Keratinocyte (primary cell): ENCODE results near the gene OBSCN.

Experiments used
- EZH2 ChIP-seq: IDR thresholded peaks from one replicate; pipeline ENCODE4 v1.6.1; 2012; ENCODE audit warnings: inconsistent platforms, mild to moderate bottlenecking, low read length, moderate library complexity
- TF ChIP-seq, protein P1 (sequence below), 3 experiments: IDR thresholded peaks in 1 of 3; conservative IDR thresholded peaks in 1 of 3; optimal IDR thresholded peaks in 1 of 3; 2 replicates in 2 of 3; 3 replicates in 1 of 3; pipeline versions ENCODE3 to v1.5.1; 2011; ENCODE audit warnings: low read length in 3 of 3, mild to moderate bottlenecking in 3 of 3, moderate library complexity in 2 of 3, control low read depth in 1 of 3, inconsistent platforms in 1 of 3; ENCODE audit not compliant: insufficient read depth in 2 of 3; ENCODE audit errors: extremely low read depth in 1 of 3

DNA sequence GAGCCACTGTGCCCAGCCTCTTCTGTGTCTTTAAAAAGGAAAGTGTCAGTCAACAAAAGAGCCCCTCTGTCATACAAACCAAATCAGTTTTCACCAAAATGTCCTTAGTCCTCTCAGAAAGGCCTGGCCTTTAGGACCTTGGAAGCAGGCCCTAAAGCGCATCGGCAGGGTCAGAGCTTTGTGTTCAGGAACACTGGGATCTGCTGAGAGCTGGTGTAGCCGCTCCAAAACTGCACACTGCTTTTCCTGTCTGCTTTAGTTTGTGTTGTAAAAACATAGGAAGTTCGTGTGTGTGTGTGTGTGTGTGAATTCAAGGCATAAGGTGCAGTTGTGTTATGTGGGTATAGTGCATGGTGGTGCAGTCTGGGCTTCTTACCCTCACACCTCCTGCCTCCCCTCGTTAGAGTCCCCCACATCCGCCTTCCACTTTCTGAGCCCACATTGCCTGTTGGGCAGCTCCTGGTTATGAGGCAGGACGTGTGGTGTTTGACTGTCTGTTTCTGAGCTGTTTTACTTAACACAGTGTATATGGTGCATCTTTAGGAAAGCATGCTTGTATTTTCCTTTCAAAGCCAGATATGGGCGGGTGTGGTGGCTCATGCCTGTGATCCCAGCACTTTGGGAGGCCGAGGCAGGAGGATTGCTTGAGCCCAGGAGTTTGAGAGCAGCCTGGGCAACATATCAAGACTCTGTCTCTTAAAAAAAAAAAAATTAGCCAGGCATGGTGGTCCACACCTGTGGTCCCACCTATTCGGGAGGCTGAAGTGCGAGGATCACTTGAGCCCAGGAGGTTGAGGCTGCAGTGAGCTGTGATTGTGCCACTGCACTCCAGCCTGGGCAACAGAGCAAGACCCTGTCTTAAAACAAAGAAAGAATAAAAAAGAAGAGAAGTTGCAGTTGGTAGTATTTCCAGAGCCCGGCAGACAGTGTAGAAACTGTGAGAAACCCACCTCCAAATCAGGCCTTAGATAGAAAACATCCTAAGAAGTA is 29.8 kb upstream of the OBSCN start:
- TF ChIP-seq, protein P1, sequence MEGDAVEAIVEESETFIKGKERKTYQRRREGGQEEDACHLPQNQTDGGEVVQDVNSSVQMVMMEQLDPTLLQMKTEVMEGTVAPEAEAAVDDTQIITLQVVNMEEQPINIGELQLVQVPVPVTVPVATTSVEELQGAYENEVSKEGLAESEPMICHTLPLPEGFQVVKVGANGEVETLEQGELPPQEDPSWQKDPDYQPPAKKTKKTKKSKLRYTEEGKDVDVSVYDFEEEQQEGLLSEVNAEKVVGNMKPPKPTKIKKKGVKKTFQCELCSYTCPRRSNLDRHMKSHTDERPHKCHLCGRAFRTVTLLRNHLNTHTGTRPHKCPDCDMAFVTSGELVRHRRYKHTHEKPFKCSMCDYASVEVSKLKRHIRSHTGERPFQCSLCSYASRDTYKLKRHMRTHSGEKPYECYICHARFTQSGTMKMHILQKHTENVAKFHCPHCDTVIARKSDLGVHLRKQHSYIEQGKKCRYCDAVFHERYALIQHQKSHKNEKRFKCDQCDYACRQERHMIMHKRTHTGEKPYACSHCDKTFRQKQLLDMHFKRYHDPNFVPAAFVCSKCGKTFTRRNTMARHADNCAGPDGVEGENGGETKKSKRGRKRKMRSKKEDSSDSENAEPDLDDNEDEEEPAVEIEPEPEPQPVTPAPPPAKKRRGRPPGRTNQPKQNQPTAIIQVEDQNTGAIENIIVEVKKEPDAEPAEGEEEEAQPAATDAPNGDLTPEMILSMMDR (optimal IDR thresholded peaks at IDR 0.05 in 1 of 3, IDR thresholded peaks at IDR 0.05 in 1 of 3, conservative IDR thresholded peaks at IDR 0.05 in 1 of 3; ENCODE audit: extremely low read depth in 1 of 3, insufficient read depth in 2 of 3, low read length in 3 of 3): no peak
- no peak for TF ChIP-seq EZH2
